ENCODE measurements around the gene GLT1D1.

DNA sequence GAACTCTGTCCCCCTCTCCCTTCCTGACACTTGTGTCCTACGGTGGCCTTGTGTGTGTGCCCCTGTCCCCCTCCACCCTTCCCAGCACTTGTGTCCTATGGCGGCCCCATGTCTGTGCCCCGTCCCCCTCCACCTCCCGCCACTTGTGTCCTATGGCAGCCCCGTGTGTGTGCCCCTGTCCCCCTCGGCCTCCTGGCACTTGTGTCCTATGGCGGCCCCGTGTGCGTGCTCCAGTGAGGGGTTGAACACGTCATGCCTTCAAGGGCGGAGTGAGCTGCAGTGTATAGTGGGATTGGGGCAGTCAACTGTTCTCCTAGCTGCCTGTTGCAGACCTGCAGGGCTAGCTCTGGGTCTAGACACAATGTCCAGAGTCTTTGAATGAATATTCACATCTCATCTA is 108.7 kb downstream of the GLT1D1 start:
- TF ChIP-seq ARNTL (CRISPR knock-in tag; IDR thresholded peaks at IDR 0.05; ENCODE audit: borderline replicate concordance, low read depth) (no peak), ISL1 (CRISPR knock-in tag; IDR thresholded peaks at IDR 0.05) (no peak), SNAI2 (CRISPR knock-in tag; IDR thresholded peaks at IDR 0.05) (no peak), ZC3H10 (CRISPR knock-in tag; IDR thresholded peaks at IDR 0.05) (no peak), ZFP3 (CRISPR knock-in tag; IDR thresholded peaks at IDR 0.05) (no peak), ESRRG (CRISPR knock-in tag; IDR thresholded peaks at IDR 0.05) (no peak)
- TF ChIP-seq, protein P1, sequence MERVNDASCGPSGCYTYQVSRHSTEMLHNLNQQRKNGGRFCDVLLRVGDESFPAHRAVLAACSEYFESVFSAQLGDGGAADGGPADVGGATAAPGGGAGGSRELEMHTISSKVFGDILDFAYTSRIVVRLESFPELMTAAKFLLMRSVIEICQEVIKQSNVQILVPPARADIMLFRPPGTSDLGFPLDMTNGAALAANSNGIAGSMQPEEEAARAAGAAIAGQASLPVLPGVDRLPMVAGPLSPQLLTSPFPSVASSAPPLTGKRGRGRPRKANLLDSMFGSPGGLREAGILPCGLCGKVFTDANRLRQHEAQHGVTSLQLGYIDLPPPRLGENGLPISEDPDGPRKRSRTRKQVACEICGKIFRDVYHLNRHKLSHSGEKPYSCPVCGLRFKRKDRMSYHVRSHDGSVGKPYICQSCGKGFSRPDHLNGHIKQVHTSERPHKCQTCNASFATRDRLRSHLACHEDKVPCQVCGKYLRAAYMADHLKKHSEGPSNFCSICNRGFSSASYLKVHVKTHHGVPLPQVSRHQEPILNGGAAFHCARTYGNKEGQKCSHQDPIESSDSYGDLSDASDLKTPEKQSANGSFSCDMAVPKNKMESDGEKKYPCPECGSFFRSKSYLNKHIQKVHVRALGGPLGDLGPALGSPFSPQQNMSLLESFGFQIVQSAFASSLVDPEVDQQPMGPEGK (CRISPR knock-in tag; IDR thresholded peaks at IDR 0.05; ENCODE audit: borderline replicate concordance) = no peak
- TF ChIP-seq, protein P2, sequence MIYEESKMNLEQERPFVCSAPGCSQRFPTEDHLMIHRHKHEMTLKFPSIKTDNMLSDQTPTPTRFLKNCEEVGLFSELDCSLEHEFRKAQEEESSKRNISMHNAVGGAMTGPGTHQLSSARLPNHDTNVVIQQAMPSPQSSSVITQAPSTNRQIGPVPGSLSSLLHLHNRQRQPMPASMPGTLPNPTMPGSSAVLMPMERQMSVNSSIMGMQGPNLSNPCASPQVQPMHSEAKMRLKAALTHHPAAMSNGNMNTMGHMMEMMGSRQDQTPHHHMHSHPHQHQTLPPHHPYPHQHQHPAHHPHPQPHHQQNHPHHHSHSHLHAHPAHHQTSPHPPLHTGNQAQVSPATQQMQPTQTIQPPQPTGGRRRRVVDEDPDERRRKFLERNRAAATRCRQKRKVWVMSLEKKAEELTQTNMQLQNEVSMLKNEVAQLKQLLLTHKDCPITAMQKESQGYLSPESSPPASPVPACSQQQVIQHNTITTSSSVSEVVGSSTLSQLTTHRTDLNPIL (CRISPR knock-in tag; IDR thresholded peaks at IDR 0.05; ENCODE audit: low read depth) = no peak
